Smooth muscle cell (in vitro differentiated cells): Measurements from ENCODE around the gene KRTAP5-1. TPM values are rescaled to one million over a fixed set of nuclear protein-coding genes. Genes with fewer than 3 reads are reported as not detected.

Source experiments
- DNase-seq: peaks from one replicate; lab custom pipeline; 2025; ENCODE audit not compliant: unreplicated experiment; lab: John Stamatoyannopoulos, UW
- H2AFZ ChIP-seq: fragments of 200-600 bp; sonication (generic); 2 replicates; pipeline ENCODE4 v1.6.0; 2016; ENCODE audit warnings: antibody characterized with exemption, low read depth, mild to moderate bottlenecking
- H3F3A ChIP-seq: fragments of 200-600 bp; sonication (generic); 2 replicates; pipeline ENCODE4 v1.6.0; 2017; ENCODE audit warnings: antibody characterized with exemption, low read depth
- H3K27ac ChIP-seq: fragments of 200-600 bp; sonication (generic); 2 replicates; pipeline ENCODE4 v1.5.1; 2016; ENCODE audit warnings: low read depth, mild to moderate bottlenecking
- H3K27me3 ChIP-seq: fragments of 200-600 bp; sonication (generic); 2 replicates; pipeline ENCODE4 v1.6.1; 2016; ENCODE audit warnings: low read depth, mild to moderate bottlenecking
- H3K36me3 ChIP-seq: fragments of 200-600 bp; sonication (generic); 2 replicates; pipeline ENCODE4 v1.5.1; 2016; ENCODE audit warnings: low read depth
- H3K4me1 ChIP-seq: fragments of 200-600 bp; sonication (generic); 2 replicates; pipeline ENCODE4 v1.5.1; 2016; ENCODE audit warnings: low read depth
- H3K4me2 ChIP-seq: fragments of 200-600 bp; sonication (generic); 2 replicates; pipeline ENCODE4 v1.6.0; 2016; ENCODE audit warnings: mild to moderate bottlenecking
- H3K4me3 ChIP-seq: fragments of 200-600 bp; sonication (generic); 2 replicates; pipeline ENCODE4 v1.5.1; 2016; ENCODE audit warnings: mild to moderate bottlenecking
- H3K79me2 ChIP-seq: fragments of 200-600 bp; sonication (generic); 2 replicates; pipeline ENCODE4 v1.6.0; 2016; ENCODE audit warnings: low read depth, mild to moderate bottlenecking
- H3K9ac ChIP-seq: fragments of 200-600 bp; sonication (generic); 2 replicates; pipeline ENCODE4 v1.6.0; 2016; ENCODE audit warnings: low read depth
- H3K9me3 ChIP-seq: fragments of 200-600 bp; sonication (generic); replicated peaks from 2 replicates; pipeline ENCODE4 v1.5.1; 2016; ENCODE audit warnings: low read depth
- H4K20me1 ChIP-seq: fragments of 200-600 bp; sonication (generic); 2 replicates; pipeline ENCODE4 v1.6.0; 2016; ENCODE audit warnings: low read depth
- CTCF ChIP-seq: fragments of 200-600 bp; sonication (generic); IDR thresholded peaks from 2 replicates; pipeline ENCODE4 v1.5.1; 2017; ENCODE audit warnings: borderline replicate concordance, mild to moderate bottlenecking, antibody characterized with exemption; ENCODE audit not compliant: insufficient read depth, poor library complexity, severe bottlenecking
- WGBS: methylation state at CpG from one replicate; pipeline ENCODE4 v1.1.7; 2016; ENCODE audit warnings: low lambda C conversion rate; 5-methylcytosine and 5-hydroxymethylcytosine counted together
- polyA plus RNA-seq: library from polyadenylated mRNA; unstranded; fragments of >200 nt; fragmentation: Nextera tagmentation; extraction: Ambion mirVana; gene quantifications from 2 replicates; pipeline ENCODE4 v1.2.1, GENCODE V29; 2016
- total RNA-seq: library from RNA; depleted of rRNA; stranded (reverse); fragments of >200 nt; gene quantifications from 2 replicates; pipeline ENCODE4 v1.2.3, GENCODE V29; 2014

Gene KRTAP5-1
- total and polyA plus RNA-seq, 2 experiments from 2014 or later = not detected

GRCh38 chr11:1574238-1574932 is 10.7 kb downstream of the KRTAP5-1 start:
- Histone ChIP-seq H3K79me2 (peaks cover 6% of the 10 kb centered on the region), H3K27me3 (peaks cover 29% of the 10 kb centered on the region), H3K9ac (no peak overlapping the region), H3K36me3 (no peaks in the 10 kb centered on the region), H4K20me1 (peaks cover 18% of the 10 kb centered on the region), H3K27ac (no peak overlapping the region), H3F3A (no peaks in the 10 kb centered on the region), H3K4me3 (peak overlapping the region; percentile 75), H3K9me3 (no peaks in the 10 kb centered on the region), H2AFZ (no peak overlapping the region), H3K4me2 (peak overlapping the region; percentile 96), H3K4me1 (no peaks in the 10 kb centered on the region)
- 1% methylated on average over 29 of the region's 64 CpGs for WGBS
- peak; percentile 64 for TF ChIP-seq CTCF
- no peak for DNase-seq

- WGBS = 8% methylated on average over 7 of the region's 7 CpGs
- no peak overlapping the region for H2AFZ ChIP-seq
Measured at GRCh38 chr11:1573903-1574237, 11.2 kb downstream of the KRTAP5-1 start.

GRCh38 chr11:1573077-1573902 is 11.8 kb downstream of the KRTAP5-1 start:
- H3K4me2 ChIP-seq = peak overlapping the region; percentile 96
- H4K20me1 ChIP-seq = peaks cover 29% of the 10 kb centered on the region
- peaks cover 6% of the 10 kb centered on the region for H3K79me2 ChIP-seq
- peak overlapping the region; percentile 97 for H3K9ac ChIP-seq
- peak overlapping the region; percentile 75 for H3K4me3 ChIP-seq
- no peak for DNase-seq
- peaks cover 29% of the 10 kb centered on the region for H3K27me3 ChIP-seq
- no peaks in the 10 kb centered on the region for H3F3A ChIP-seq
- no peak overlapping the region for H3K27ac ChIP-seq
- no peaks in the 10 kb centered on the region for H3K9me3 ChIP-seq
- H2AFZ ChIP-seq = no peak overlapping the region
- TF ChIP-seq CTCF = no peak
- no peaks in the 10 kb centered on the region for H3K4me1 ChIP-seq
- H3K36me3 ChIP-seq = no peaks in the 10 kb centered on the region
- WGBS = 20% methylated on average over 34 of the region's 37 CpGs

More at GRCh38 chr11:1573903-1574237, 11.2 kb downstream of the KRTAP5-1 start:
- no peaks in the 10 kb centered on the region for H3K9me3 ChIP-seq
- no peak for TF ChIP-seq CTCF
- no peak overlapping the region for H3K9ac ChIP-seq
- H3K4me3 ChIP-seq = peak overlapping the region; percentile 75
- peaks cover 6% of the 10 kb centered on the region for H3K79me2 ChIP-seq
- peaks cover 23% of the 10 kb centered on the region for H4K20me1 ChIP-seq
- H3K4me1 ChIP-seq = no peaks in the 10 kb centered on the region
- H3K27ac ChIP-seq = no peak overlapping the region
- peak overlapping the region; percentile 96 for H3K4me2 ChIP-seq
- no peaks in the 10 kb centered on the region for H3F3A ChIP-seq
- peaks cover 29% of the 10 kb centered on the region for H3K27me3 ChIP-seq
- no peaks in the 10 kb centered on the region for H3K36me3 ChIP-seq
- DNase-seq = no peak
